T-helper 22 cell (primary cell): Measurements from ENCODE around the gene RASD2.

Experiments
- DNase-seq: peaks from one replicate; pipeline ENCODE4 v3.0.0-alpha.2; 2020; ENCODE audit warnings: low read depth

The RASD2 gene

GRCh38 chr22:35560366-35560765 is 19.7 kb downstream of the RASD2 start:
- no peak for DNase-seq

- no peak for DNase-seq
Measured at GRCh38 chr22:35560824-35561223, 20.2 kb downstream of the RASD2 start.

- no peak for DNase-seq
Measured at GRCh38 chr22:35561796-35562526, 21.3 kb downstream of the RASD2 start.

- no peak for DNase-seq
Measured at GRCh38 chr22:35563211-35563610, 22.6 kb downstream of the RASD2 start.

GRCh38 chr22:35564975-35565867 is 24.6 kb downstream of the RASD2 start:
- DNase-seq: no peak

- no peak for DNase-seq
Measured at GRCh38 chr22:35567351-35568141, 26.9 kb downstream of the RASD2 start.

- no peak for DNase-seq
Measured at GRCh38 chr22:35568751-35569739, 28.4 kb downstream of the RASD2 start.

- no peak for DNase-seq
Measured at GRCh38 chr22:35569916-35570315, 29.3 kb downstream of the RASD2 start.

- no peak for DNase-seq
Measured at GRCh38 chr22:35570686-35571194, 30.1 kb downstream of the RASD2 start.

- DNase-seq: no peak
Measured at GRCh38 chr22:35572556-35572955, 31.9 kb downstream of the RASD2 start.

GRCh38 chr22:35575116-35575748 is 34.6 kb downstream of the RASD2 start:
- DNase-seq: no peak

GRCh38 chr22:35576671-35577070 is 36.0 kb downstream of the RASD2 start:
- no peak for DNase-seq

GRCh38 chr22:35577799-35578659 is 37.4 kb downstream of the RASD2 start:
- DNase-seq: no peak

GRCh38 chr22:35578836-35579575 is 38.4 kb downstream of the RASD2 start:
- no peak for DNase-seq

- DNase-seq: no peak
Measured at GRCh38 chr22:35580351-35581022, 39.9 kb downstream of the RASD2 start.

GRCh38 chr22:35581023-35581413 is 40.4 kb downstream of the RASD2 start:
- no peak for DNase-seq

GRCh38 chr22:35582218-35582860 is 41.7 kb downstream of the RASD2 start:
- DNase-seq: no peak
